ENCODE measurements around the gene ELFN2. TPM values are rescaled to one million over a fixed set of nuclear protein-coding genes. Genes with fewer than 3 reads are reported as not detected.
A peak's percentile ranks its signal among the peaks of the same experiment; 100 is the strongest.

ELFN2 gene
- total and polyA plus RNA-seq, 8 donors, result 0.19 to 2.1 (median 1.1) TPM

DNA sequence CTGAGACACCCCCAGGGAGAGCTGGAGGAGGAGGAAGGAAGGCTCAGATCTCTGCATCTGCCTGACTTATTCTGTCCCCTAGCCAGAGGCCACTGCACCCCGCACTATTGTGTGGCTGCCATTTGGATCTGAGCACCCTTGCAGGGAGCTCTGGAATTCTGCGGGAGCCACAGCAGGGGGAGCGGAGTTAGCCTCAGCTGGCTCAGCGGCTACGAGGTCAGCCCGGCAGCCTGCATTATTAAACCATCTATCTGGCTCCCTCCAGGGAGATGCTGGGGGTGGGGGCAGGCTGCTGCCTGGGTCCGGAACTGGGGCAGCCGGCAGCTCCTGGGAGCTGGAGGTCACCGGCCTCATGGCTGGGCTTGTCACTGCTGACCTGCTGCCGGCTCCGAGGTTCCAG lies 6.5 kb upstream of the ELFN2 start:
- WGBS, 2 donors, result 34 to 40% methylated on average over 11 of the region's 11 CpGs
- intact Hi-C loops (cut with DNase I), result no loop called here
- DNase-seq (no peak), ATAC-seq (no peak), FAIRE-seq (no peak)
- H3K27ac ChIP-seq, result no peak overlapping the region
- H3K27me3 ChIP-seq, result peaks cover 0 to 1% (median 0%) of the 10 kb centered on the region in 4 donors
- no peaks in the 10 kb centered on the region for H3K36me3 ChIP-seq
- no peaks in the 10 kb centered on the region for H3K4me1 ChIP-seq
- H3K4me3 ChIP-seq, result no peak overlapping the region
- no peaks in the 10 kb centered on the region for H3K9me3 ChIP-seq
- TF ChIP-seq, protein P1, sequence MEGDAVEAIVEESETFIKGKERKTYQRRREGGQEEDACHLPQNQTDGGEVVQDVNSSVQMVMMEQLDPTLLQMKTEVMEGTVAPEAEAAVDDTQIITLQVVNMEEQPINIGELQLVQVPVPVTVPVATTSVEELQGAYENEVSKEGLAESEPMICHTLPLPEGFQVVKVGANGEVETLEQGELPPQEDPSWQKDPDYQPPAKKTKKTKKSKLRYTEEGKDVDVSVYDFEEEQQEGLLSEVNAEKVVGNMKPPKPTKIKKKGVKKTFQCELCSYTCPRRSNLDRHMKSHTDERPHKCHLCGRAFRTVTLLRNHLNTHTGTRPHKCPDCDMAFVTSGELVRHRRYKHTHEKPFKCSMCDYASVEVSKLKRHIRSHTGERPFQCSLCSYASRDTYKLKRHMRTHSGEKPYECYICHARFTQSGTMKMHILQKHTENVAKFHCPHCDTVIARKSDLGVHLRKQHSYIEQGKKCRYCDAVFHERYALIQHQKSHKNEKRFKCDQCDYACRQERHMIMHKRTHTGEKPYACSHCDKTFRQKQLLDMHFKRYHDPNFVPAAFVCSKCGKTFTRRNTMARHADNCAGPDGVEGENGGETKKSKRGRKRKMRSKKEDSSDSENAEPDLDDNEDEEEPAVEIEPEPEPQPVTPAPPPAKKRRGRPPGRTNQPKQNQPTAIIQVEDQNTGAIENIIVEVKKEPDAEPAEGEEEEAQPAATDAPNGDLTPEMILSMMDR (IDR thresholded peaks at IDR 0.05), result no peak

DNA sequence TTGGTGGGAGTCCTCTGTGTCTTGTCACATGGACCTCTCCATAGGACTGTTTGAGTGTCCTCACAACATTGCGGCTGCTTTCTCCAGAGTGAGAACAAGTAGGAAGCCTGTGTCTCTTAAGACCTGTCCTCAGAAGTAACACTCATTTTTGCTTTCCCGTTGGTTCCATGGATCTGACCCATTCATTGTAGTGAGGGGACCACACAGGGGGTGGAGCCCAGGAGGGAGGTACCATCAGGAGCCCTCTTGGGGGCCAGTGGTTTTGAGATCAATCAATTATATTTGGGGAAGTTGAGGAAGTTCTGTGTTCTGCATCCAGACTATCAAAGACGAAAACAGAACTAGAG lies 5.4 kb upstream of the ELFN2 start:
- intact Hi-C loops (cut with DNase I), result no loop called here
- FAIRE-seq (no peak), DNase-seq (no peak), ATAC-seq (no peak)
- H3K4me3 ChIP-seq, result no peak overlapping the region
- H3K27me3 ChIP-seq, result peaks cover 0 to 12% (median 0%) of the 10 kb centered on the region in 4 donors
- H3K9me3 ChIP-seq, result no peaks in the 10 kb centered on the region
- WGBS, 2 donors, result 80 to 84% methylated on average over 3 of the region's 3 CpGs
- TF ChIP-seq, protein P1 (IDR thresholded peaks at IDR 0.05), result no peak
- H3K4me1 ChIP-seq, result no peaks in the 10 kb centered on the region
- no peaks in the 10 kb centered on the region for H3K36me3 ChIP-seq
- H3K27ac ChIP-seq, result no peak overlapping the region

DNA sequence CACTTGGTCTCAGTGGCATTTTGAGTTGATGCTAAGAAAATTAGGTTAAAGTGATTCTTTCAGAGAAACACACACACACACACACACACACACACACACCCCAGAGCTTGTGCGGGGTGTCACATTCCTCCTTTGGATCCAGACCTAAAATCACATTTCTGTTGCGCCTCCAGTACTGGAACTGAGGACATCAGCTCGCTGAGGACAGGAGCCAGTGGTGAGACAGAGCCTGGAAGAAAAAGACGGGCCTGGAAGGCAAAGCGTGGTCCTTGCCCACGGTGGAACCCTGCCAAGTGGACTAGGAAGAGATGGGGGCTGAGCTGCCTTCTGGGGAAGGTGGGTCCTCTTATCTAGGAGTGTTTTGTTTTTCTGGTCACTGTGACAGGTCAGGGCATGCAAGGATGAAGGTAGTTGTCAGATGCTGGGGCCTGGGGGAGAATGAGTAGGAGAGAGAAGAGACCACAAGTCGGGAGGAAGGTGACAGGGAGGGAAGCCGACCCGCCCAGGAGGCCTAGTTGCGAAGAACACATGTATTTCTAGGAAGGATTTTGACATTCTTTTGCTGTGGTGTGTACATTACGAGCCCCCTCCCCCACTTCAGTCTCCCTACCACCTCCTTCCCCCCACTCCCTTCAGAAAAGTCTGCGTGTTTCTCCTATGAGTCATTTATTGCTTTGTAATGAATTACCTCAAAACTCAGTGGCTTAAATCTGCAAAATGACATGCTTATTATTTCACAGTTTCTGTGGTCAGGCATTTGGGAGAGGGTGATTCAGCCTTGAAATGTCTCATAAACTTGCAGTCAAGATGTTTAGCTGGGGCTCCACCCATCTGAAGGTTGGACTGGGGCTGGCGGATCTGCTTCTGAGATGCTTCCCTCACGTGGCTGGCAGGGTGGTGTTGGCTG lies 4.8 kb upstream of the ELFN2 start:
- 70 to 79% methylated on average over 14 of the region's 14 CpGs for WGBS, 2 donors
- H3K9me3 ChIP-seq, result no peaks in the 10 kb centered on the region
- TF ChIP-seq, protein P1 (IDR thresholded peaks at IDR 0.05), result no peak
- ATAC-seq, result peak in 2 of 4 donors; percentile 32 to 45
- no peak for FAIRE-seq
- no peak overlapping the region for H3K4me3 ChIP-seq
- no peaks in the 10 kb centered on the region for H3K36me3 ChIP-seq
- no peak overlapping the region for H3K27ac ChIP-seq
- H3K4me1 ChIP-seq, result no peaks in the 10 kb centered on the region
- intact Hi-C loops (cut with DNase I), result no loop called here
- no peak for DNase-seq
- H3K27me3 ChIP-seq, result peaks cover 0 to 12% (median 0%) of the 10 kb centered on the region in 4 donors

DNA sequence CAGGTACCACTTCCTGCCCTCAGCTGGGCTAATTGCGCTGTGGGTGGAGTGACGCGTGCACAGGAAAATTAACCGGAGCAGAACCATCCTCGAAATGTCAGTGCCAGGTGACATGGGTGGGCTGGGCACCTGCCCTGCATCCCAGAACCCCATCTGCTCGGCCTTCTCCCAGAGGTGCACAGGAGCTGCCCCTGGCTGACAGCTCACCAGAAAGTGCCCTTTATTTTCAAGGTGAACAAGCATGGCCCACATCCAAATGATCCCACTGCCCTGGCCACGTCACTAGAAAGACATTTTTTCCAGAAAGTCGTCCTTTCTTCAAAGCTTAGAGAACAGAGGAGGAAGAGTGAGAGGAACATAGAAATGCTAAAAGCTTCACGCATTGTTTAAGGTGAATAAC lies 4.1 kb upstream of the ELFN2 start:
- DNase-seq, result no peak
- WGBS, 2 donors, result 60 to 61% methylated on average over 9 of the region's 9 CpGs

More for the DNA sequence above, 4.1 kb upstream of the ELFN2 start:
- intact Hi-C loops (cut with DNase I), result no loop called here
- FAIRE-seq, result no peak
- no peaks in the 10 kb centered on the region for H3K36me3 ChIP-seq
- H3K4me3 ChIP-seq, result no peak overlapping the region
- no peak overlapping the region for H3K27ac ChIP-seq
- peaks cover 0 to 12% (median 0%) of the 10 kb centered on the region in 4 donors for H3K27me3 ChIP-seq
- ATAC-seq, result no peak
- no peaks in the 10 kb centered on the region for H3K9me3 ChIP-seq
- H3K4me1 ChIP-seq, result no peaks in the 10 kb centered on the region
- TF ChIP-seq, protein P1 (IDR thresholded peaks at IDR 0.05), result no peak

Data from pancreas (tissue), 10 donors.